HepG2 (cell line): ENCODE results near the gene TMEM11. TPM values are rescaled to one million over a fixed set of nuclear protein-coding genes. Genes with fewer than 3 reads are reported as not detected.

ENCODE experiments used
- CREB1 ChIP-seq, 2 experiments: fragments of 450-650 bp in 1 of 2; IDR thresholded peaks; 2 replicates each; pipeline ENCODE4 v1.6.1; 2016 to 2017; ENCODE audit warnings: control low read depth in 1 of 2, mild to moderate bottlenecking in 1 of 2, missing compliant biosample characterization in 1 of 2, missing genetic modification characterization in 1 of 2
- DNMT3B ChIP-seq: conservative IDR thresholded peaks from 2 replicates; pipeline ENCODE4 v1.6.1; 2016; ENCODE audit warnings: missing biosample characterization, control low read depth
- ERF ChIP-seq: IDR thresholded peaks from 2 replicates; pipeline ENCODE4 v1.6.1; 2018; ENCODE audit warnings: missing biosample characterization, missing genetic modification reagents
- HOXA5 ChIP-seq: sonication (generic); formaldehyde crosslinking; IDR thresholded peaks from 2 replicates; pipeline ENCODE4 v1.4.0; 2020; ENCODE audit warnings: missing genetic modification reagents
- KMT2B ChIP-seq: IDR thresholded peaks from 2 replicates; pipeline ENCODE4 v1.6.1; 2016; ENCODE audit warnings: missing genetic modification reagents, missing compliant biosample characterization
- MED1 ChIP-seq: sonication (generic); formaldehyde crosslinking; IDR thresholded peaks from 2 replicates; pipeline ENCODE4 v1.4.0; 2020; ENCODE audit warnings: missing genetic modification reagents
- MED8 ChIP-seq: sonication (generic); formaldehyde crosslinking; IDR thresholded peaks from 2 replicates; pipeline ENCODE4 v1.8.1; 2023; ENCODE audit warnings: mild to moderate bottlenecking, missing genetic modification reagents; ENCODE audit not compliant: insufficient replicate concordance
- NCOA2 ChIP-seq: sonication (generic); formaldehyde crosslinking; IDR thresholded peaks from 2 replicates; pipeline ENCODE4 v1.8.0; 2022; ENCODE audit warnings: inconsistent platforms
- NFYC ChIP-seq: IDR thresholded peaks from 2 replicates; pipeline ENCODE4 v1.6.1; 2016; ENCODE audit warnings: missing genetic modification reagents, missing compliant biosample characterization
- NR2C2 ChIP-seq: sonication (generic); formaldehyde crosslinking; IDR thresholded peaks from 2 replicates; pipeline ENCODE4 v1.4.0; 2020; ENCODE audit warnings: missing genetic modification reagents, mild to moderate bottlenecking, moderate library complexity, borderline replicate concordance
- ZBTB39 ChIP-seq: sonication (generic); formaldehyde crosslinking; IDR thresholded peaks from 2 replicates; pipeline ENCODE4 v1.5.0; 2020; ENCODE audit warnings: missing genetic modification reagents
- ZFP91 ChIP-seq: sonication (generic); formaldehyde crosslinking; IDR thresholded peaks from 2 replicates; pipeline ENCODE4 v1.9.0; 2022; ENCODE audit warnings: missing genetic modification reagents, mild to moderate bottlenecking, borderline replicate concordance
- ZNF263 ChIP-seq: sonication (generic); formaldehyde crosslinking; IDR thresholded peaks from 2 replicates; pipeline ENCODE4 v1.4.0; 2020; ENCODE audit warnings: missing genetic modification reagents
- ZNF350 ChIP-seq: sonication (generic); formaldehyde crosslinking; IDR thresholded peaks from 2 replicates; pipeline ENCODE4 v1.4.0; 2020; ENCODE audit warnings: mild to moderate bottlenecking, low read depth, missing genetic modification reagents, borderline replicate concordance
- ZNF430 ChIP-seq: sonication (generic); formaldehyde crosslinking; IDR thresholded peaks from 2 replicates; pipeline ENCODE4 v1.9.0; 2021; ENCODE audit warnings: mild to moderate bottlenecking, missing genetic modification reagents
- ZNF431 ChIP-seq: sonication (generic); formaldehyde crosslinking; IDR thresholded peaks from 2 replicates; pipeline ENCODE4 v1.9.0; 2022; ENCODE audit warnings: missing genetic modification reagents, low read depth, mild to moderate bottlenecking, borderline replicate concordance
- ZNF564 ChIP-seq: sonication (generic); formaldehyde crosslinking; IDR thresholded peaks from 2 replicates; pipeline ENCODE4 v1.8.1; 2023; ENCODE audit warnings: mild to moderate bottlenecking, missing genetic modification reagents
- ZNF687 ChIP-seq: sonication (generic); formaldehyde crosslinking; IDR thresholded peaks from 2 replicates; pipeline ENCODE4 v1.5.1; 2020; ENCODE audit warnings: mild to moderate bottlenecking, missing genetic modification reagents, moderate library complexity
- ZNF75D ChIP-seq: sonication (generic); formaldehyde crosslinking; IDR thresholded peaks from 2 replicates; pipeline ENCODE4 v1.8.1; 2023; ENCODE audit warnings: missing genetic modification reagents, mild to moderate bottlenecking, borderline replicate concordance
- polyA plus RNA-seq, 8 experiments: library from polyadenylated mRNA; depleted of rRNA in 3 of 8; stranded (reverse) in 7 of 8; unstranded in 1 of 8; fragments of >200 nt; fragmentation: Illumina TruSeq in 4 of 8; extraction: Trizol in 4 of 8; gene quantifications; 2 replicates each; pipeline versions ENCODE4 v1.2.1 to v1.2.3, GENCODE V29; 2011 to 2016; ENCODE audit warnings: low read depth in 4 of 8, missing spikeins in 1 of 8, mixed read lengths in 1 of 8; ENCODE audit not compliant: insufficient read depth in 1 of 8
- total RNA-seq, 5 experiments: library from RNA; depleted of rRNA; stranded (reverse); fragments of >200 nt; fragmentation: Illumina TruSeq; extraction: Trizol; gene quantifications; 2 replicates each; pipeline ENCODE4 v1.2.3, GENCODE V29; 2016; ENCODE audit warnings: low read depth in 1 of 5
- TF ChIP-seq, protein P1 (sequence below): sonication (generic); formaldehyde crosslinking; conservative IDR thresholded peaks from 2 replicates; pipeline ENCODE4 v1.4.0; 2020; ENCODE audit warnings: missing genetic modification reagents

Gene TMEM11
- total and polyA plus RNA-seq, 2 of the 13 experiments (the other 11 are each of a cell fraction or from before 2014, with no cell fraction given) = 18.7 to 35.0 TPM

DNA sequence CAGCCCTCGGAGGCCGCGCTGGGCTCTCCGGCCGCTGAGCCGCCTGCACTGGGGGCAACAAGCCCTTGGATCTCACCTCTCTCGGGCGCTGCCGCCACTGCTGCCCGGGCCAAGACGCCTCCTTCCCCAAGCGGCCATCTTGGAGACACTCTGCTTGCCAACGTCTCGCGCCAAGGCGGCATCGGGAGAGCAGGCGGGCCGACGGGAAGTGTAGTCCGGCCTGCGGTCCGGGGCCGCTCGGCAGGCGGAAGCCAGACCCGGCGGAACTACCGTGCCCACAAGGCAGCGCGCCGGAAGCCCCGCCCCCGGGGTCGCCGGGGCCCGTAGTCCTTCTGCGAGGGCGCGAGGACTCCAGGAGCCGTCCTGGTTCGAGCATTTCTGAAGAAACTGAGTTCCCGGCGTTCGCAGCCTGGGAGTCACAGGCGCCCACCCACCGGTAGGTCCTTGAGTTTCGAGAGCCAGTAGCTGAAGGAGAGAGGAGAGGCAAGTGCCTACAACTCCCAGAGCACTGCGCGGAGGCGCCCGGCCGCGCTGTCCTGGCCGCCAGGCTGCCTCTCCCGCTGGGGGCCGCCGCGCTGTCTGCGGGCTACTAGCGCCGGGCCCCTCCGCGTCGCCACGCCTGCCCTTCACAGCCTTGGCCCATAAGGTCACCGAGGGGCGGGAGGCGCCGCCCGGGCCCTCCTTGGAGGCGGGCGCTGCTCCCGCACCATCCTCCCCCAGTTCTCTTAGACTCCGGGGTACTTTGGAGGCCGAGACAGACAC, at the start of gene TMEM11 (continued):
- peak; percentile 86; the same call in 1 of the 2 replicates for TF ChIP-seq ZFP91 (CRISPR knock-in tag)
- peak; percentile 98 for TF ChIP-seq NR2C2 (CRISPR knock-in tag)
- TF ChIP-seq ZNF263 = peak; percentile 45
- TF ChIP-seq ZNF564 = 0 out of 2 replicates have a peak, but pooled peaks have one; percentile 78
- peak; percentile 60 for TF ChIP-seq ZNF430 (CRISPR knock-in tag)
- TF ChIP-seq ZNF687 (CRISPR knock-in tag) = peak; percentile 67; the same call in 1 of the 2 replicates
- 0 out of 2 replicates have a peak, but pooled peaks have one; percentile 6 for TF ChIP-seq NFYC (CRISPR knock-in tag)
- peak; percentile 53; the same call in 1 of the 2 replicates for TF ChIP-seq ERF
- peak; percentile 13; the same call in 1 of the 2 replicates for TF ChIP-seq MED1 (CRISPR knock-in tag)
- no peak for TF ChIP-seq DNMT3B (CRISPR knock-in tag)
- TF ChIP-seq ZNF75D (CRISPR knock-in tag) = no peak
- TF ChIP-seq HOXA5 (CRISPR knock-in tag) = no peak
- TF ChIP-seq, protein P1, sequence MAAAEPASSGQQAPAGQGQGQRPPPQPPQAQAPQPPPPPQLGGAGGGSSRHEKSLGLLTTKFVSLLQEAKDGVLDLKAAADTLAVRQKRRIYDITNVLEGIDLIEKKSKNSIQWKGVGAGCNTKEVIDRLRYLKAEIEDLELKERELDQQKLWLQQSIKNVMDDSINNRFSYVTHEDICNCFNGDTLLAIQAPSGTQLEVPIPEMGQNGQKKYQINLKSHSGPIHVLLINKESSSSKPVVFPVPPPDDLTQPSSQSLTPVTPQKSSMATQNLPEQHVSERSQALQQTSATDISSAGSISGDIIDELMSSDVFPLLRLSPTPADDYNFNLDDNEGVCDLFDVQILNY (CRISPR knock-in tag) = peak; percentile 81
- peak; percentile 45 for TF ChIP-seq MED8 (CRISPR knock-in tag)
- peak; percentile 35 for TF ChIP-seq ZNF350 (CRISPR knock-in tag)
- 0 out of 2 replicates have a peak, but pooled peaks have one; percentile 8 for TF ChIP-seq NCOA2 (CRISPR knock-in tag)
- TF ChIP-seq CREB1 (IDR thresholded peaks at IDR 0.05) = peak; percentile 62
- TF ChIP-seq CREB1 (CRISPR knock-in tag; IDR thresholded peaks at IDR 0.05) = 0 out of 2 replicates have a peak, but pooled peaks have one; percentile 53
- no peak for TF ChIP-seq ZBTB39 (CRISPR knock-in tag)
- peak; percentile 85 for TF ChIP-seq KMT2B (CRISPR knock-in tag)
- TF ChIP-seq ZNF431 (CRISPR knock-in tag) = no peak; the same call in 1 of the 2 replicates
